ENCODE data around the gene GINS1.
"Not testable (repeated sequence)": the region's sequence is repeated elsewhere in the genome, so short reads cannot be mapped to it uniquely, and the experiment has no call there.

GINS1 gene

DNA sequence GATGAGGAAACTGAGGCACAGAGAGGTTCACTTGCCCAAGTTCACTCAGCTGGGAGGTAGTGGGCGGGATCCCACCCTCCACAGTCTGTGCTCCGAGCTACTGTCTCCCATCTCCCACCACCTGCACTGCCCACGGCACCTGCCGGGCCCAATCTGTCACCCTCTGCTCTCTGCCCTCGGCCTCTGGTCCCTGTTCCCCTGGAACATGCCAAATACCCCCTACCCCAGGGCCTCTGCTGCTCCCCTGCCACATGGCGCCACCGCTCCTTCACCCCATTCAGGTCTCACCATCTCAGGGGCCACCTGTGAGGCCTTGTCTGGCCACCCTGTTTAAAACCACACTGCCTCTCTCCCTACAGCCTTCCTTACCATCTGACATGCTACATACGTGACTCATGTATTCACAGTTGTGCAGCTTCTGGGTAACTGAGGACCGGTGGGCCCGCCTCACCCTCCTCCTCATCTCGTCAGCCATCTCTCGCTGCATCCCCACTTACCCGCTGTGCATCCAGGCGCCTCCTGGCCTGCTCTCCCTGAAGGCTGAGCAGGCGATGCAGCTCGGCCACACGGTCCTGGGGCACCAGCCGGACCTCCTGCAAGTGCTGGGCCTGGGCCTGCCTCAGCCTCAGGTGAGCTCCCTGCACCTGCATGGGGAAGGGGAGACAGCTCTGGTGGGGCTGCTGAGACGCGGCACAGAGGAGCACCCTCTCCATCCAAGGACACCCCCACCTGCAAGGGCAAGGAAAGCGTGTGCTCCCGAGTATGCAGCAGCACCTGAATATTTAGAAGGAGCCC lies 50.6 kb downstream of the GINS1 start:
- DNase-seq, result no peak

DNA sequence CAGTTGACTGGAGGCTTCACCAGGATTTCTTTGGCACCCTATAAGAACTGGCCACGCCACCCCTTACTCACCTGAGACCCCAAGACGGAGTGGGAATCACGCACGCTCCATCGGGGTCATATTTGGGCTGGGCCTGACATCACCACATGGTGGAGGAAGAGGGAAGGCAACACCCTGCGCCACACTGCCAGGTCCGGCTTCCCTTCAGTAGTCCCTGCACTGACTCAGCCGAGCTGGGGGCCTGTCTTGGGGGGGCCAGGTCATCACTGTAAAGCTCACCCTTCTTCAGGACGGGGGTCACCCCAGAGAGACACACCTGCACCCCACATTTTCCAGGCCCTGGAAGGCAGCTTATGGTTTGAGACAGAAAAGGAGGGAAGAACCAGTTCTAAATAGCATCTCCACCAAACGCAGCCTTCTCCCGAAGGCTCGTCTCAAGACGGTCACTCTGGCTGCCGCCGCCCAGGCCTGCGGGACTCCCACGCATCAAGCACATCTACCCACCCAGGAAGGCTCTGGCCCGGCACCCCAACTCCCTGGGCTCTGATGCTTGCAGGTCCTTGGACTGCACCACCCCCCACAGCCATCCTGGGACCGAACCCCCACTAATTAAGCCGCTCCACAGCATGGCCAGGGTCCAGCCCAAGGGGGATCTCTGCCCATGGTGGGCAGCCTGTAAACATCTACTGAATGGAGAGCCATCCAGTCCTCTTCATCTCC lies 51.8 kb downstream of the GINS1 start:
- no peak for DNase-seq

DNA sequence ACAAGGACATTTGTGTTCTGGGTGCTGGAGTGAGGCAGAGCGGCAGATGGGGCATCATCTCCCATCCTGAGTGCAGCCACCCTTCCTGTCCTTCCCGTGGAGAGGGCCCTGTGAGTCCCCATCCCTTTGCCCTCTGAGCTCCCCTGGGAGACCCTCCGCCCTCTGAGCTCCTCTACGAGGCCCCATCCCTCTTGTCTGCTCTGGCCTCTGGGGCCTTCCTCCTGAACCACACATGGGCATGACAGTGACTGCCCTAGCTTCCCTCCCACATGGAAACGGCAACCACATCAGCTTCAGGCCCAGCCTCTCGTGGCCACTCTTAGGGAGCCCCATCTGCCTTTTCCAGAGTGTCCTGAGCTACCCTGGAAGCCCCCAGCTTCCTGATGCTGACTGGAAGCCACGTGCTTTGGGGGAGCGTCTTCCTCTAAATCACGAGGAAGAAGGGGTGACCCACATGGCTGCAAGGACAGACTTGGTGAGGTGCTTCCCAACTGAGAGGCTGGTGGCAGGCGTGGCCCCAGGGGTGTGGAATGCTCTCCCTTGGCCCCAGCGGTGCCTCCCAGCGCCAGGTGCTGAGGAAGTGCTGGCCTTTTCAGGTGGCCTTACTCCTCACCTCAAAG lies 52.6 kb downstream of the GINS1 start:
- DNase-seq, result no peak

- DNase-seq, result no peak
Observed at GRCh38 chr20:25460566-25461280, 53.2 kb downstream of the GINS1 start.

GRCh38 chr20:25461281-25461650 lies 53.8 kb downstream of the GINS1 start:
- DNase-seq, result no peak

- DNase-seq, result no peak
Observed at GRCh38 chr20:25461786-25462545, 54.5 kb downstream of the GINS1 start.

DNA sequence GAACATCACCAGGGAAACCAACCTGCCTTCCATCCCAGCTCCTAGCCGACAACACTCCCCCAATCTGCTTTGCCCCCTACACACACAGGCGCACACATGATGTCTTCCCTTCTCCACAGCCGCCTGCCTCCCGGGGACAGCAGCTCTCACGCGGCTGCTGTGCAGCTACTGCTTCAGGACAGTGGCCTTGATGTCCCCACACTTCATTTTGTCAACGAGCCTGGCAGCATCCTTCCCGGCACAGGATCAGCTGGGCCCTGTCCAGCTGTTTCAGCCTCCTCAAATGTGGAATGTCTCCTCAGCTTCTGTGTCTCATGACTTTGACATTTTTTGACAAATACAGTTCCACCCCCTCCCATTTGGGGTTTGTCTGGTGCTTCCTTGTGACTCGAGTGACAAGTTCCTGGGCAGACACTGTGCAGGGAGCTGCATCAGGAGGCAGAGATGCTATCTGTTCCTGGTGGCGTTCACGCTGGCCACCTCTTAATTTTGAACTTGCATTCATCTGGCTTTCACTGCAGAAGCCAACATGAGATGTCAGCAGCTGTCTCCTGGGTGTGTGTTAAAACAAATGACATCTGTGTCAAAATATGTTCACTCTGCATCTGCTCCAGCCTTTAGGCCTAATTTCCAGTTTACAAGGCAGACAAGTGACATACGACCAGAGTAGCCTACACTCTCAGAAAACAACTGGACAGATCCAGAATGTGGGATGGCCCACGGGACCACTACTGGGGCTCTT lies 57.2 kb downstream of the GINS1 start:
- no peak for DNase-seq

- DNase-seq, result no peak
Observed at GRCh38 chr20:25465243-25466135, 58.0 kb downstream of the GINS1 start.

GRCh38 chr20:25466846-25467245 lies 59.4 kb downstream of the GINS1 start:
- no peak for DNase-seq

- no peak for DNase-seq
Observed at GRCh38 chr20:25467441-25467840, 60.0 kb downstream of the GINS1 start.

GRCh38 chr20:25468126-25469075 lies 60.9 kb downstream of the GINS1 start:
- no peak for DNase-seq

DNA sequence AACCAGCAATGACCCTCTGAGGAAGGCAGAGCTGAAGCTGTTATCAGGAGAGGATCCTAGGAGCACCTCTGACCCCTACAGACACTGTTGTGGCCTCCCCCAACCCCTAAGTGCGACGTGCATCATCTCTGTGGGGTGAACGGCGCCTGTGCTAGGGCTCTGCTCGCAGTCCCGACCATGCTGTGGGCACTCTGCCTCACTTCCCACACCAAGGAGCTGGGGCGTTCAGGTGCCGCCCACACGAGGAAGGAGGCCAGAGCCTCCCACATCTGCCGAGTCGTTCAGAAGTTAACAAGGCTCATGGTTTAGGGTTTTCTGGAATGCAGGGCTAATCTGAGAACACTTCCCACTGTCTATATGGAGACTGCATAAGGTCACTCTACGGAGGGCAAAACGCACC lies 62.1 kb downstream of the GINS1 start:
- DNase-seq, result no peak

DNA sequence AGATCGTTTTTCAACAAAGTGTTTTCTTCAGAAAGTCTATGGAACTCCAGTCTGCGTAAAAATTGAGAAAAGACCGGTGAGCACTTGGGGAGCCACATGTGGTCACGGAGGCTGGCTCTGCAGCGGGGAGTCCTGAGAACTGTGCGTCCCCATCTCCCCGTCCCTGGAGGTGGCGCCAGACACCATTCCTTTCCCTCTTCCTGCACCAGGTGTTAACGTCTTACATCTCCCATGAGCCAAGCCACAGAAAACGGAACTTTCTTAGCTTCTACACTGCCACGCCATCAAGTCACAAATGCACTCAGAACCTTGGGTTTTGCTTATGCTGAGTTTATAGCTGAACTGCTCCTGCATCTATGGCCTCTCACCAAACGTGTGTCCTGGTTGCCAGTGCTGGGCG lies 62.6 kb downstream of the GINS1 start:
- DNase-seq, result no peak

GRCh38 chr20:25471020-25471419 lies 63.5 kb downstream of the GINS1 start:
- DNase-seq, result no peak

- not testable (repeated sequence) for DNase-seq
Observed at GRCh38 chr20:25473297-25473696, 65.8 kb downstream of the GINS1 start.

DNA sequence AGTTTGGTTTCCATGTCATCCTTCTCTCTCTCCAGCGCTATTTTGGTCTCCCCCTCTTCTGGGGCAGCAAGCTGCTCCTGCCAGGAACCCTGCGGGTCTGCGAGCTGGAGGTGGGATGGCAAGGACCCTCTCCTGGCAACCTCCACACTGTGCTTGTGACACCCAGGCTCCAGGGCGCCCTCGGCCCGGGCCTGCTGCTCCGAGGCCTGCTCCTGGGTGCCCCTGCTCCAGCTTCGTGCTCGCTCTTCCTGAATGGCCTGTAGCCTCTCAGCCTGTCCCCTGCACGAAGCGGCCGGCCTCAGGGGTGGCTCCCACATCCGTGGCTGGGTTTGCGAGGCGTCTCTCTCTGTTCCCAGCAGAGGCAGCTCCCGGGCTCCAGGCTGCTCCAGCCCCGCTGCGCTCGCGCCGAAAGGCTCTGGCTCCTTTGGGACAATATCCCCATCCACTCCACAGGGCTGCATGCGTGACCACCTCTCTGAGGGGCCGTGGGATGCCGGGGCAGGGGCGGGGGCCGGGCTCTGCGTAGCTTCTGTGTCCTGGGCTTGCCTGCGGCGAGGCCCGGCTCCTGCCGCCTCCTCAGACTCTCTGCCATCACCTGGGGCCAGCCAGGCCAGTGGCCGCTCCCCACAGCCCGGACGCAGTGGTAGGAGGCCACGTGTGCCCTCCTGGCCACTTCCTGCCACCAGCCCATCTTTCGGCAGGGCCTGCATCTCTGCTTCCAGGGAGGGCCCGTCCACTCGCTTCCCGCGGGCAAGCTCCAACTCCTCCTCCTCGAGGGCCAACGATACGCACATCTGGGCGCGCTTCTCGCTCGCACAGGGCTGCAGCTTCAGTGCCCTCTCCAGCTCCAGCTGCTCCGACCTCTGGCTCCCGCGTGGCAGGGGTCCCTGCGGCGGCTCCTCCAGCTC lies 68.9 kb downstream of the GINS1 start:
- DNase-seq, result no peak

DNA sequence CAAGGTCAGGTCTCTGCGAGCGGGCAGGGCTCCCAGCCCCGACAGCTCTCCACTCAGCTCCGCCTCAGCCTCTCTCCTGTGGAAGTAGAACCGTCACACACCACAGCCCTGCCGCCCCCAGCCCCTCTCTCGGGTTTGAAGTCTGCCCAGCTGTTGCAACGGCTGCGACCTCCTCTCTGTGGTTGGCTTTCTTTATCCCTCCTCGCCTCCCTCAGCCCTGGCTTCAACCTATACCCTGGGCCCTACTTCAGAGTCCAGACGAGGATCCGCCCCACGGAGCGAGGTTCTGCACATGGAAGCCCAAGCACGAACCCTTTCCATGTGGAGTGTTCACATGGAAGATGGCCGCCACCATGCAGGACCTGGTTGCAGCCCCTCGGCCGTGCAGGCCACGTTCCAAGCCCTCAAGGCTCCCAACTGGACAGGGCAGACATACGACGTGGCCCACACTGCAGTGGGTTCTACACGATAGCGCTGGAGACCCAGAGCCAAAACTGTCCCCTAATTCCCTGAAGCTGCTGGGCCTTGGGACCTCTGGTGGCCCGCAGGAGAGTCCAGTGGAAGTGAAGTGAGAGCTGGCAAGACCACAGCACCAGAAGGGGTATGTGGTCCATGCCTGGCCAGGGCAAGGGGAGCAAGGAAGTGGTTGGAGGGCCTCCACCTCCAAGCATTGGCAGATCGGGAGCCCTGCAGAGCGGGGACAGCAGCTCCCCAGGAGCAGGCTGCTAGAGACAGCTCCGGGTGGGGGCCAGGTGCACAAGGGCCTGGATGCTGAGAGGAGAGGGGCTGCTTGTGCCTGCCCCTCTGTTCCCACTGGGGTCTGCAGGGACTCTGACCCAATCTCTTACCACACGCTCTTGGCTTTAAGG lies 69.8 kb downstream of the GINS1 start:
- no peak for DNase-seq
